Upper lobe of left lung (tissue), 6 donors: ENCODE measurements around the gene SLC25A15. TPM values are rescaled to one million over a fixed set of nuclear protein-coding genes. Genes with fewer than 3 reads are reported as not detected.
"Not testable (repeated sequence)": the region's sequence is repeated elsewhere in the genome, so short reads cannot be mapped to it uniquely, and the experiment has no call there.

ENCODE experiments used
- ATAC-seq, 2 donors: fragments of 200-7000 bp; cut with Tn5 transposase; one replicate each; pipeline ENCODE4 v1.9.1; 2022; ENCODE audit warnings: mild to moderate bottlenecking in 2 of 2, moderate library complexity in 2 of 2; ENCODE audit not compliant: low FRiP score in 2 of 2
- DNase-seq, 2 donors: peaks; one replicate each; pipeline ENCODE4 v3.0.0-alpha.2; 2019 to 2020
- H3K27ac ChIP-seq, 4 donors: fragments of 200-600 bp; sonication (generic); one replicate each; pipeline ENCODE4 v1.5.1; 2016 to 2019
- H3K27me3 ChIP-seq, 4 donors: fragments of 200-600 bp; sonication (generic); one replicate each; pipeline ENCODE4 v1.5.1; 2017 to 2019
- H3K36me3 ChIP-seq, 4 donors: fragments of 200-600 bp; sonication (generic); one replicate each; pipeline ENCODE4 v1.5.1; 2016 to 2019
- H3K4me1 ChIP-seq, 4 donors: fragments of 200-600 bp; sonication (generic); one replicate each; pipeline ENCODE4 v1.5.1; 2018 to 2019
- H3K4me3 ChIP-seq, 4 donors: fragments of 200-600 bp; sonication (generic); one replicate each; pipeline ENCODE4 v1.5.1; 2017 to 2019; ENCODE audit warnings: mild to moderate bottlenecking in 2 of 4, moderate library complexity in 1 of 4
- H3K9me3 ChIP-seq, 4 donors: fragments of 200-600 bp; sonication (generic); one replicate each; pipeline ENCODE4 v1.5.1; 2018 to 2019
- CTCF ChIP-seq, 6 experiments: fragments of 450-650 bp in 4 of 6; fragments of 200-600 bp in 2 of 6; sonication (generic) in 2 of 6; IDR thresholded peaks; one replicate each; pipeline ENCODE4 v1.5.1; 2016 to 2019; ENCODE audit warnings: antibody characterized with exemption in 6 of 6
- EP300 ChIP-seq, 4 donors: sonication (generic); formaldehyde crosslinking; IDR thresholded peaks; one replicate each; pipeline ENCODE4 v1.5.1; 2017; ENCODE audit warnings: antibody characterized with exemption in 4 of 4, control low read depth in 2 of 4
- POLR2A ChIP-seq, 4 donors: fragments of 450-650 bp; IDR thresholded peaks; one replicate each; pipeline ENCODE4 v1.5.1; 2016 to 2017; ENCODE audit warnings: antibody characterized with exemption in 4 of 4, mild to moderate bottlenecking in 2 of 4
- POLR2AphosphoS5 ChIP-seq, 2 donors: sonication (generic); formaldehyde crosslinking; IDR thresholded peaks; one replicate each; pipeline ENCODE4 v1.5.1; 2017; ENCODE audit warnings: antibody characterized with exemption in 2 of 2
- WGBS, 2 donors: methylation state at CpG; one replicate each; pipeline ENCODE4 v1.1.5; 2017 to 2018; 5-methylcytosine and 5-hydroxymethylcytosine counted together
- small RNA-seq, 4 donors: library from RNA; depleted of rRNA; stranded (forward); fragments of <200 nt; gene quantifications; one replicate each; pipeline ENCODE3, GENCODE V24; 2016
- total RNA-seq, 6 donors: library from RNA; depleted of rRNA in 4 of 6; stranded (reverse); fragments of >200 nt in 4 of 6; gene quantifications; one replicate each; pipeline versions ENCODE4 v1.1.0 to v1.2.1, GENCODE V29; 2016 to 2021
- donor health status: DM: no; HTN: no; CAD: no; lungs with moderate emphysema.
- donor health status: DM: no; HTN: yes; CAD: no; lungs with severe emphysema.

SLC25A15 gene
- total RNA-seq, 6 donors from 2014 or later = 4.7 to 9.9 (median 5.8) TPM; not detected in 1

DNA sequence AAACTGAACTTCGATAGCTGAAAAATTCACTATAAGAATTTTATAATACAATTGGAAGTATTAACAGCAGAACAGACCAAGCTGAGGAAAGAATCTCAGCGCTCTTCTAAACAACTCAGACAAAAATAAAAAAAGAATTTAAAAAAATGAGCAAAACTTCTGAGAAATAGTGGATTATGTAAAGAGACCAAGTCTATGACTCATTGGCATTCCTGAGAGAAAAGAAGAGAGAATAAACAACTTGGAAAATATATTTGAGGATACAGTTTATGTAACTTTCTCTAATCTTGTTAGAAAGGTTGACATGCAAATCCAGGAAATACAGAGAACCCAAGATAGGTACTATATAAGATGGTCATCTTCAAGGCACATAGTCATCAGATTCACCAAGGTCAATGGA is 25.4 kb downstream of the SLC25A15 start:
- no peak for ATAC-seq
- 94 to 97% methylated on average over 2 of the region's 2 CpGs for WGBS, 2 donors
- peaks cover 0 to 17% (median 0%) of the 10 kb centered on the region in 4 donors for H3K36me3 ChIP-seq

GRCh38 chr13:40818926-40819325 is 29.5 kb downstream of the SLC25A15 start:
- DNase-seq (no peak), ATAC-seq (no peak)
- Histone ChIP-seq H3K4me1 (no peaks in the 10 kb centered on the region), H3K9me3 (no peaks in the 10 kb centered on the region), H3K27me3 (no peaks in the 10 kb centered on the region), H3K27ac (no peak overlapping the region), H3K36me3 (no peaks in the 10 kb centered on the region), H3K4me3 (no peak overlapping the region)
- 86% methylated on average over 5 of the region's 5 CpGs for WGBS, 2 donors
- TF ChIP-seq CTCF (IDR thresholded peaks at IDR 0.05) = no peak
- no peak for TF ChIP-seq EP300 (IDR thresholded peaks at IDR 0.05)
- no peak for TF ChIP-seq POLR2AphosphoS5 (IDR thresholded peaks at IDR 0.05)
- no peak for TF ChIP-seq POLR2A (IDR thresholded peaks at IDR 0.05)

More for the DNA sequence above, 25.4 kb downstream of the SLC25A15 start:
- Histone ChIP-seq H3K9me3 (no peaks in the 10 kb centered on the region), H3K4me1 (no peaks in the 10 kb centered on the region), H3K4me3 (no peak overlapping the region), H3K27me3 (no peaks in the 10 kb centered on the region), H3K27ac (no peak overlapping the region)
- TF ChIP-seq CTCF (IDR thresholded peaks at IDR 0.05) (no peak), POLR2A (IDR thresholded peaks at IDR 0.05) (no peak), POLR2AphosphoS5 (IDR thresholded peaks at IDR 0.05) (no peak), EP300 (IDR thresholded peaks at IDR 0.05) (no peak)
- no peak for DNase-seq

DNA sequence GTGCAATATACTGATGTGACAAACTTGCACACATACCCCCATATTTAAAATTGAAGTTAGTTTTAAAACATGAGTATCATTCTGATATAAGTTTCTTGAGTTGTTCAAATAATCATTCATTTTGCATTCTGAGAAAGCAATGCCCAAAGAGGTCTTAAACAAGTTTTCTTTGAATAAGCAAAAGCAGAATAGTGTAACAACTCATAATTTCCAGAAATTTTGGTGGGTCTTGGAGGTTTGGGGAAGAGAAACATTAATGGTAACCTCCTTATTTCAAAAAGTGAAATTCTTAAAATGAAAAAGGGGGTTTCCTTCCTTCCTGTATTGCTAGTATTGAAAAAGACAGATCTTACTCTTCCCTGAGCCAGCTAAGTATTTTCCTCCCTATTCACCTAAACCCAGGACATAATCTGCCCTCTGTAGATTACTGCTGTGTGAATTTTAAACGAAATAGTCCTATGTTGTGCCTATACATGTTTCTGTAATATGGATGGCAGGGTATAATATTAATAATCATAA is 30.4 kb downstream of the SLC25A15 start:
- TF ChIP-seq POLR2AphosphoS5 (IDR thresholded peaks at IDR 0.05) (no peak), POLR2A (IDR thresholded peaks at IDR 0.05) (no peak), EP300 (IDR thresholded peaks at IDR 0.05) (no peak), CTCF (IDR thresholded peaks at IDR 0.05) (no peak)
- DNase-seq (no peak), ATAC-seq (no peak)
- H3K9me3 ChIP-seq = no peaks in the 10 kb centered on the region
- H3K4me3 ChIP-seq = no peak overlapping the region
- no peaks in the 10 kb centered on the region for H3K36me3 ChIP-seq
- no peaks in the 10 kb centered on the region for H3K4me1 ChIP-seq
- WGBS, 2 donors = 74 to 81% methylated on average over 1 of the region's 1 CpG
- no peak overlapping the region for H3K27ac ChIP-seq
- no peaks in the 10 kb centered on the region for H3K27me3 ChIP-seq

- not testable (repeated sequence) for ATAC-seq
Observed at GRCh38 chr13:40839725-40840124, 50.3 kb downstream of the SLC25A15 start.

GRCh38 chr13:40840955-40841354 is 51.5 kb downstream of the SLC25A15 start:
- H3K4me3 ChIP-seq, H3K36me3 ChIP-seq, H3K27ac ChIP-seq, H3K4me1 ChIP-seq, DNase-seq, H3K9me3 ChIP-seq, H3K27me3 ChIP-seq, ATAC-seq: not testable (repeated sequence)
- 93 to 95% methylated on average over 2 of the region's 2 CpGs for WGBS, 2 donors

More at GRCh38 chr13:40839725-40840124, 50.3 kb downstream of the SLC25A15 start:
- not testable (repeated sequence) for DNase-seq, H3K9me3 ChIP-seq, H3K4me3 ChIP-seq, H3K27ac ChIP-seq, H3K27me3 ChIP-seq, H3K36me3 ChIP-seq, H3K4me1 ChIP-seq
- 44 to 62% methylated on average over 2 of the region's 2 CpGs for WGBS, 2 donors

Small RNA genes lying within 50 kb of the gene (small RNA-seq; reads per million reads assigned to genes)
- gene MIR621 = 0 reads per million in 4 donors

Other genes with a start within 250 kb of the SLC25A15 start
- 10 to 100 TPM; 23.0 to 36.8 (median 31.2) TPM for gene FOXO1, start 123.0 kb upstream of the SLC25A15 start, total RNA-seq
- 10 to 100 TPM in 5 of 6 donors, 1 to 10 TPM in 1; 8.3 to 31.1 (median 14.8) TPM for gene MRPS31, start 18.4 kb upstream of the SLC25A15 start, total RNA-seq
- gene ELF1, start 229.7 kb downstream of the SLC25A15 start, total RNA-seq = 100 to 1,000 TPM in 1 of 6 donors, 10 to 100 TPM in 5; 52.6 to 134 (median 78.6) TPM